Astrocyte of the cerebellum (primary cell): ENCODE results near the gene PRKCE.
"Not testable (repeated sequence)": the region's sequence is repeated elsewhere in the genome, so short reads cannot be mapped to it uniquely, and the experiment has no call there.

Experiments used
- DNase-seq: peaks from one replicate; pipeline ENCODE4 v3.0.0-alpha.2; 2011; ENCODE audit warnings: low read depth
- H3K4me3 ChIP-seq: 2 replicates; pipeline ENCODE4 v1.5.1; 2011; ENCODE audit warnings: mild to moderate bottlenecking, low read depth, low read length, moderate library complexity
- CTCF ChIP-seq: IDR thresholded peaks from 2 replicates; pipeline ENCODE4 v1.5.1; 2012; ENCODE audit warnings: low read length, low read depth, moderate library complexity, mild to moderate bottlenecking; ENCODE audit errors: missing control alignments
- in situ Hi-C: cut with HindIII; loops from 2 replicates; pipeline ENCODE4 v1.10.0; 2017; ENCODE audit warnings: low sequenced_read_pairs

Gene PRKCE

GRCh38 chr2:45856391-45857274 is 205.2 kb downstream of the PRKCE start:
- in situ Hi-C loops: loop anchor here (5.0 kb wide), 1 partner anchor 71 kb away; no protein-coding TSS in a partner anchor
- no peak for DNase-seq
- TF ChIP-seq CTCF: no peak
- H3K4me3 ChIP-seq: no peak overlapping the region

- no peak for DNase-seq
- in situ Hi-C loops: loop anchor here (5.0 kb wide), 1 partner anchor 70 kb away; no protein-coding TSS in a partner anchor
- TF ChIP-seq CTCF: no peak
- no peak overlapping the region for H3K4me3 ChIP-seq
Measured at GRCh38 chr2:45857275-45857609, 205.8 kb downstream of the PRKCE start.

GRCh38 chr2:45857867-45858520 is 206.5 kb downstream of the PRKCE start:
- no peak for TF ChIP-seq CTCF
- no peak for DNase-seq
- in situ Hi-C loops: loop anchor here (5.0 kb wide), 1 partner anchor 69 kb away; no protein-coding TSS in a partner anchor
- no peak overlapping the region for H3K4me3 ChIP-seq

GRCh38 chr2:45858872-45859271 is 207.4 kb downstream of the PRKCE start:
- H3K4me3 ChIP-seq, DNase-seq: not testable (repeated sequence)
- in situ Hi-C loops: loop anchor here (5.0 kb wide), 1 partner anchor 68 kb away; no protein-coding TSS in a partner anchor

- no peak for TF ChIP-seq CTCF
- H3K4me3 ChIP-seq: no peak overlapping the region
- DNase-seq: no peak
- in situ Hi-C loops: loop anchor here (5.0 kb wide), 1 partner anchor 68 kb away; no protein-coding TSS in a partner anchor
Measured at GRCh38 chr2:45859682-45860081, 208.2 kb downstream of the PRKCE start.

DNA sequence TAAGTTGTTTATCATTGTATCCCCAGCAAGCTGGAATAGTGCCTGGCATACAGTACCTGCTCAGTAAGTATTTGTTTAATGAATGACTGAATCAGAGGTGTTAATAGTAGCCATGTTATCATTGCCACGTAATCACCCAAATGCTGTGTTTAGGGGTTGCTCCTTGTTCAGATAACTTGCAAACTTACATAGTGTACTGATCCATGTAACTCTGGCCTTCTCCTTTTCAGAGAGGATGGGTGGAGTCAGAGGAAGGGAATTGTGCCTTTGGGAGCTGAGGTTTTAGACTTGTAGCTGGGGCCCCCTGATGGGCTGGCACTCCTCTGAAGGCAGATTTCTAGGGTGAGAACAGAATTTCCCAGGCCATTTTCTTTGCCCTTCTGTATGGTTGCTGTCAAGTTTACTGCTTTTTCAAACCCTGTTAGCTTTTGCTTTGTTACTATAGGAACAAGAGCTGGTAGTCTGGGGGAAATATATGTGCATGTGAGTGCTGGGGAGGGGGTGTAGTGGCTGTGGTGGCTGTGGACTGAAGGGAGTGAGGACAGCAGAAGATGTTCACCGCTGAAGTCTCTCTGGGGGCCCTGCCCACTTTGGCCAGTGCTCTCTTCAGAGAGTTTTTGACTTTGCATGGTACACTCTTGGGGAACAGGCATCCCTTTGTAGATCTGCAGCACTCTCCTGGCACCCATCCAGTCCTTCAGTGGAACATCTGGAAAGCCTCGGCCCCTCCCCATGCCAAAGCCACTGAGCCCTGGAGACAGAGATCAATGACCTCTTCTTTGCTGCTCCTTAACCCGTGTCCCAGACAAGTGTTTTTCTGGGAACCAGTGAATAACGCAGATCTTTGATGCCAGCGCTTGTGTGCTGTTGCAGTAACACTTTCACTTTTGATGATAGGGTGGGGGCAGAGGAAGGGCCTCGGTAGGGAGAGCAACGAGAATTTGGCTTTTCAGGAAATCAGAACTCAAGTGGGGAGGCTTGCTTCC is 209.0 kb downstream of the PRKCE start:
- in situ Hi-C loops: no loop called here
- peak overlapping the region; percentile 20 for H3K4me3 ChIP-seq
- no peak for TF ChIP-seq CTCF
- DNase-seq: no peak
